GM21576 (cell line): ENCODE results near the gene MCTP1.
"Not testable (repeated sequence)": the region's sequence is repeated elsewhere in the genome, so short reads cannot be mapped to it uniquely, and the experiment has no call there.

Experiments
- ATAC-seq: cut with Tn5 transposase; IDR thresholded peaks from one replicate; pipeline ENCODE4 v1.9.1; 2021; ENCODE audit warnings: mild to moderate bottlenecking, moderate library complexity; ENCODE audit not compliant: unreplicated experiment

MCTP1 gene

GRCh38 chr5:94977437-94977836, 307.5 kb downstream of the MCTP1 start:
- no peak for ATAC-seq

GRCh38 chr5:94976853-94977252, 308.0 kb downstream of the MCTP1 start:
- ATAC-seq = no peak

GRCh38 chr5:94972268-94972667, 312.6 kb downstream of the MCTP1 start:
- ATAC-seq = no peak

- ATAC-seq = peak; percentile 56
Observed at GRCh38 chr5:94969174-94969573, 315.7 kb downstream of the MCTP1 start.

- ATAC-seq = peak; percentile 75
Observed at GRCh38 chr5:94968507-94969095, 316.3 kb downstream of the MCTP1 start.

DNA sequence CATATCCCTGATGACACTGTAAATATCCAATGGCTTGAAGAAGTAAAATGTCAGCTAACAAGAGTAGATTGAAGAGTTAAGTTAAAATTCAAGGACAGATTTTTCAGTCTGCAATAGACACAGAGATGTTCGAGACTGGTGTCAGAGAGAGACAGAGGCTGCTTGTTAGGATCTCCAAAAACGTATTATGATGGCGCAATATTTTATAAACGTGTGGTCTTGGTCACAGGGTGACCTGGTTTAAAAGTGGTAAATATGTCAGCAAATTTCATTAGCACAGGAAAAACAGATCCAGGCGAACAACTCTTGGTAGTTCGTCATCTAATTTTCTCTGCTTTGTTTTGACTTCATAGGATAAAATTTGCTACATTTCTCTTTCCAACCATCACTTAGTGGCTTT, 317.4 kb downstream of the MCTP1 start:
- no peak for ATAC-seq

DNA sequence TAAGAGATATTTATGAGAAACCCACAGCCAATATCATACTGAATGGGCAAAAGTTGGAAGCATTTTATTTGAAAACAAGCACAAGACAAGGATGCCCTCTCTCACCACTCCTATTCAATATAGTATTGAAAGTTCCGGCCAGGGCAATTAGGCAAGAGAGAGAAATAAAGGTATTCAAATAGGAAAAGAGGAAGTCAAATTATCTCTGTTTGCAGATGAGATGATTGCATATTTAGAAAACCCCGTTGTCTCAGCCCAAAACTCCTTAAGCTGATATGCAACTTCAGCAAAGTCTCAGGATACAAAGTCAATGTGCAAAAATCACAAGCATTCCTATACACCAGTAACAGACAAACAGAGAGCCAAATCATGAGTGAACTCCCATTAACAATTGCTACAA, 325.6 kb downstream of the MCTP1 start:
- not testable (repeated sequence) for ATAC-seq

GRCh38 chr5:94945656-94946055, 339.2 kb downstream of the MCTP1 start:
- no peak for ATAC-seq

DNA sequence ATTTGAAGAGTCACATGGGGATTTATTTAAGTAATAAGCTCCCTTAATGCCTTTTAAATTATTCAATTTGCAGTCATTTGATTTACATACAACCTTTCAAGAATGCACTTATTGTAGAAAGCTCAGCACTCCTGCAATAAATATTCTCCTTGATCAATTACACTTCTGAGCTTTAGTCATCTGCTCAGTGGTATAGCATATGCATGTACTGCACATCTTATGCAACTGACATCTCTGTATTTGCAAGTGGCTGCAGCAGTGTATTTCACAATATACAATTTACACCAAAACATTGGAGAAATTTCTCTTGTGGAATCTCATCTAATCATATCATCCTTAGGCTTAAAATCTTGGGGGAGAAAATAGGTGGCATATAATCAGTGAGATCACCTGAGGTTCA, 340.7 kb downstream of the MCTP1 start:
- ATAC-seq = no peak

GRCh38 chr5:94941122-94941755, 343.7 kb downstream of the MCTP1 start:
- no peak for ATAC-seq

DNA sequence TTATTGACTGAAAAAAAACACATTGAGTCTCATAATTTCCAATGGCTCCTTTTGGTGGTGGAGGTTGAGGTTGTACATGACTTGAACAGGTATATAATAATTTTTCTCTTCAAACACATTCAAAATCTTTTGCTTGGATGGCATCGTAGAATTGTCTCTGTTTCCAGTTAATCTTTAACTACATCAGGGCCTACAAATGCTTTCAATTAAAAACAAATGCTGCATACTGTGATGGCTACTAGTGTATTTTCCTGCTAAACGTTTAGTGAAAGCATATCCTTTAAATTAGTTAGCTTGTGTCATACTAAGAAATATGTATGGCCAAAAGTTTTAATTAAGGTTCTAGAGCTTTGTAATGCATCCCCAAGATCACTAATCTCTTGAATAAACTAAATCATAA, 352.6 kb downstream of the MCTP1 start:
- ATAC-seq = no peak

GRCh38 chr5:94928891-94929290, 356.0 kb downstream of the MCTP1 start:
- no peak for ATAC-seq

- no peak for ATAC-seq
Observed at GRCh38 chr5:94920570-94920969, 364.3 kb downstream of the MCTP1 start.

DNA sequence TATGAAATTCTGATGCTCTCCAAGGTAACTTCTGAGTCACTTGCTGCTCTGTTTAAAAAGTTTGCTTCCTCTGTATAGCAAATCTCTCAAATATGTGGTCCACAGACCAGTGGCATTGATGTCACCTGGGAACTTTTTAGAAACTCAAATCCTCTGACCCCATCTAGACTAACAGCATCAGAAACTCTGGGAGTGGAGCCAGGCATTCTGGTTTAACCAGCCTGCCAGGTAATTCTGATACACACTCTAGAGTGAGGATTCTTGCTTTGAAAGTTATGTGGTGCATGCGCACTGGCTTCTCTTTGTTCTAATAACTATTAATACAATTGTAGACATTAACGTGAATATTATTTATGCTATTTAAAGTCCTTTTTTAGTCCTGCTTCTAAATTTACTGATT, 368.3 kb downstream of the MCTP1 start:
- no peak for ATAC-seq

DNA sequence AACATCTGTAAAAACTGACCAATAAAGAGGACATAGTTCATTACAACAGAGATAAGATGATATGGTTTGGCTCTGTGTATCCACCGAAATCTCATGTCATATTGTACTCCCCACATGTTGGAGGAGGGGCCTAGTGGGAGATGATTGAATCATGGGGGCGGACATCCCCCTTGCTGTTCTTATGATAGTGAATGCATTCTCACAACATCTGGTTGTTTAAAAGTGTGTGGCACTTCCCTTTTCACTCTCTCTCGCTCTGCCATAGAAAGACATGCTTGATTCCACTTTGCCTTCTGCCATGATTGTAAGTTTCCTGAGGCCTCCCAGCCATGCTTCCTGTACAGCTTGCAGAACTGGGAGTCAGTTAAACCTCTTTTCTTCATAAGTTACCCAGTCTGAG, 373.6 kb downstream of the MCTP1 start:
- ATAC-seq = no peak

GRCh38 chr5:94910721-94911120, 374.2 kb downstream of the MCTP1 start:
- no peak for ATAC-seq

DNA sequence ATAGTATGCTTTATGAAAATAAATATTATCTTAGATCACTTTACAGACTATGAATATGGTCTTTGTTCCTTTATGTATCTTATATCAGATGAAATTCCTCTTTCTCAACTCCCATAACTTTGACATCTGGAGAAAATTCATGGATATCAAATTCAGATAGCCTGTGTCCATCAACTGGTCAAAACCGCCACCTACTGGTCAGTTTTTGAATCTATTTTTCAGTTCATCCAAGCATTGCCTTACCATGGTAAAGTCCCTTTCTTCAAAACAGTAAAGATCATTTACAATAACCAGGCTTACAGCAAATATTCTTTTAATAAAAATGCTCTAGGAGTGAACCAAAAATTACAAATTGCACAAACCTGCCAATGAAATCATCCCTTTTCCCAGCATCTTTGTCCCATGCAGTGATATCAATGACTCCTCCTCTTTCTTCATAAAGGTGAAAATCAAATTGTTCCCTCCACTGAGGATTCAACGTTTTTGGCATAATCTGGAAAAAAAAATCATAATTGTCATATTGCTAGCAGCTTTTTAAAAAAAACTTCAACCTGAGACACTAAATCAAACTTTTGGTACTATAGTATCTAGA, 375.9 kb downstream of the MCTP1 start:
- no peak for ATAC-seq

DNA sequence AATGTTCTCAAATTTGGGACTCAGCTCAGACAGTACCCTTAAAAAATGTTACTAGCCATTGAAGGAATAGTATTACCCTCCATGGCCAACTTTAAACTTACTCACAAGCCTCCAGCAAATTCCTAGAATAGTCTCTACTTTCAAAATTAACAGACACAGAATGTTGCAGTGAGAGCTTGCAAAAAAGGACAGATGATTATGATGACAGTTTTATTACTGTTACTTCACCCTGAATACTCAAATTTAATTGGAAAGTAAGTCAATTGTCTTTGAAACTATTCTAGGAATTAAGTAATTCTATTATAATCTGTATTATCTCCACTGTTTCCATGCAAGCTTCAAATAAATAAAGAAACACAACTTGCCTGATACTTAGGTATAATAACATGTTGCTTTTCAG, 378.1 kb downstream of the MCTP1 start:
- no peak for ATAC-seq

DNA sequence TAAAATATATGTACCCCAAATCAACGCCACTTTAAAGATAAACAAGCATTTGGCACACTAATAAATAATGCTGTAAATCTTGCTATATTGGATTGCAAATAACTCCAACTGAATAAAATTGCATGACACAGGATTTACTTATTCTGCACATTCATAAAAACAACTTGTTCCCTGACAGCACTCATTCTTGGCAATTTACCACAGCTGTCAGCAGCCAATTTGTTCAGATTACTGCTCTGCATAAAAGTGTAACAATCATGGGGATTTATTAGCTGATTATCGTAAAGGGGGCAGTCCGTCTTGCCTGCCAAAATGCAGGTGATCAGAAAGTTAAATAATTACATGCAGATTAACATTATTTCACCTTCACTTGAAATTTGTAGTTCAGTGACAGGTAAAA, 381.2 kb downstream of the MCTP1 start:
- ATAC-seq = no peak

DNA sequence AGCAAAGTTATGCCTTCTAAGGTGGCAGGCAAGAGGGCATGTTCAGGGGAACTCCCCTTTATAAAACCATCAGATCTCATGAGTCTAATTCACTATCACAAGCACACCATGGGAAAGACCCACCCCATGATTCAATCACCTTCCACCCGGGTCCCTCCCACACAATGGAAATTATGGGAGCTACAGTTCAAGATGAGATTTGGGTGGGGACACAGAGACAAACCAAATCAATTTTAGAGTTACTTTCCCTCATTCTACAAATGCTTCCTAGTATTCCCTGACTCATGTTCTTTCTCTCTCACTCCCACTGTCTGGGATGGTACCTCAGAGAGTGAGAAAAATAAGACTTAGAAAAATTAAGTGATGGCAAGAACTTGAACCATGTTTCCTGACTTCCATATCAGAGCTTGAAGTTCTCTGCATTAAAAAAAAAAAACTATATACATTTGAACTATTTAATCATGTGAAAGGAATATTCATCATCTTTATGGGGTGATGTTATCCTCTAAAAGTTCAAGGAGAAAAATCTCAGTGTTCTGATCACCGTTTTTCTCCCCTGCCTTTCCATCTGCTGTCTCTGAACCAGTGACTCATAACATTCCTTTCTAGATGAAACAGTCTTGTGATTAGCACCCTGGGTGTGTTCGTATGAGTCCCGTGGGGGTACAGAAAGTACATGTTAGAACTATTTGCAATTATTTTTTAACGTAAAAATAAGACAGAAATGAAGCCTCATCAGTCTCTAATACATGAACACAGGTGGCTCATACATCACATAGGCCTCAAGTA, 383.5 kb downstream of the MCTP1 start:
- ATAC-seq = peak; percentile 86

- ATAC-seq = no peak
Observed at GRCh38 chr5:94900006-94900505, 384.8 kb downstream of the MCTP1 start.
